Ovary (tissue), 3 donors: ENCODE measurements around the gene SLC4A3.

ENCODE experiments used
- CTCF ChIP-seq, 3 donors: fragments of 450-650 bp in 2 of 3; fragments of 200-600 bp in 1 of 3; IDR thresholded peaks; one replicate each; pipeline versions ENCODE4 v1.5.1 to v1.8.0; 2016 to 2022; ENCODE audit warnings: antibody characterized with exemption in 3 of 3, mild to moderate bottlenecking in 1 of 3
- POLR2A ChIP-seq: fragments of 450-650 bp; IDR thresholded peaks from one replicate; pipeline ENCODE4 v1.6.1; 2017; ENCODE audit warnings: antibody characterized with exemption, mild to moderate bottlenecking, moderate library complexity
- donor health status: DM: no; HTN: no; CAD: no.

GRCh38 chr2:219591091-219591490 is 36.3 kb upstream of the SLC4A3 start:
- TF ChIP-seq CTCF (IDR thresholded peaks at IDR 0.05) = no peak
- TF ChIP-seq POLR2A = no peak
